ENCODE measurements around the gene PAX4.
A peak's percentile ranks its signal among the peaks of the same experiment; 100 is the strongest.
"Not testable (repeated sequence)": the region's sequence is repeated elsewhere in the genome, so short reads cannot be mapped to it uniquely, and the experiment has no call there.

Gene PAX4

GRCh38 chr7:127585044-127585953 lies 32.6 kb downstream of the PAX4 start, which contains the start of gene GCC1:
Gene GCC1, minus strand, starts transcription at chr7:127585596. Its CDS starts 414 bp downstream, at chr7:127585182.
- DNase-seq (ENCODE audit: low spot score): peak; percentile 94

GRCh38 chr7:127584648-127585043 lies 33.3 kb downstream of the PAX4 start:
- no peak for DNase-seq (ENCODE audit: low spot score)

- peak; percentile 59 for DNase-seq (ENCODE audit: low spot score)
These were observed 35.6 kb downstream of the PAX4 start for GRCh38 chr7:127582361-127582760.

GRCh38 chr7:127581716-127582115 lies 36.2 kb downstream of the PAX4 start:
- DNase-seq (ENCODE audit: low spot score): no peak

- no peak for DNase-seq (ENCODE audit: low spot score)
These were observed 37.3 kb downstream of the PAX4 start for GRCh38 chr7:127580612-127581011.

GRCh38 chr7:127578711-127579275 lies 39.1 kb downstream of the PAX4 start:
- no peak for DNase-seq (ENCODE audit: low spot score)

GRCh38 chr7:127578036-127578684 lies 39.8 kb downstream of the PAX4 start:
- DNase-seq (ENCODE audit: low spot score): no peak

- no peak for DNase-seq (ENCODE audit: low spot score)
These were observed 46.0 kb downstream of the PAX4 start for GRCh38 chr7:127571741-127572505.

- DNase-seq (ENCODE audit: low spot score): not testable (repeated sequence)
These were observed 49.9 kb downstream of the PAX4 start for GRCh38 chr7:127568034-127568433.

- DNase-seq (ENCODE audit: low spot score): no peak
These were observed 51.7 kb downstream of the PAX4 start for GRCh38 chr7:127566242-127566641.

All from Ammon's horn (tissue), 1 donor.